Gastrocnemius medialis (tissue), 4 donors: Measurements from ENCODE around the gene CALML4.

ENCODE experiments used
- POLR2A ChIP-seq, 2 donors: fragments of 450-650 bp; IDR thresholded peaks; one replicate each; pipeline ENCODE4 v1.6.1; 2017; ENCODE audit warnings: antibody characterized with exemption in 2 of 2, mild to moderate bottlenecking in 2 of 2, moderate library complexity in 2 of 2
- TF ChIP-seq, protein P1 (sequence below), 5 experiments: fragments of 450-650 bp in 3 of 5; fragments of 200-600 bp in 2 of 5; sonication (generic) in 2 of 5; IDR thresholded peaks in 4 of 5; conservative IDR thresholded peaks in 1 of 5; 1 replicate in 4 of 5; 2 replicates in 1 of 5; pipeline ENCODE4 v1.5.1; 2016 to 2019; ENCODE audit warnings: antibody characterized with exemption in 5 of 5, mild to moderate bottlenecking in 3 of 5, moderate library complexity in 3 of 5

GRCh38 chr15:68183616-68184315, 21.4 kb downstream of the CALML4 start:
- TF ChIP-seq, protein P1, sequence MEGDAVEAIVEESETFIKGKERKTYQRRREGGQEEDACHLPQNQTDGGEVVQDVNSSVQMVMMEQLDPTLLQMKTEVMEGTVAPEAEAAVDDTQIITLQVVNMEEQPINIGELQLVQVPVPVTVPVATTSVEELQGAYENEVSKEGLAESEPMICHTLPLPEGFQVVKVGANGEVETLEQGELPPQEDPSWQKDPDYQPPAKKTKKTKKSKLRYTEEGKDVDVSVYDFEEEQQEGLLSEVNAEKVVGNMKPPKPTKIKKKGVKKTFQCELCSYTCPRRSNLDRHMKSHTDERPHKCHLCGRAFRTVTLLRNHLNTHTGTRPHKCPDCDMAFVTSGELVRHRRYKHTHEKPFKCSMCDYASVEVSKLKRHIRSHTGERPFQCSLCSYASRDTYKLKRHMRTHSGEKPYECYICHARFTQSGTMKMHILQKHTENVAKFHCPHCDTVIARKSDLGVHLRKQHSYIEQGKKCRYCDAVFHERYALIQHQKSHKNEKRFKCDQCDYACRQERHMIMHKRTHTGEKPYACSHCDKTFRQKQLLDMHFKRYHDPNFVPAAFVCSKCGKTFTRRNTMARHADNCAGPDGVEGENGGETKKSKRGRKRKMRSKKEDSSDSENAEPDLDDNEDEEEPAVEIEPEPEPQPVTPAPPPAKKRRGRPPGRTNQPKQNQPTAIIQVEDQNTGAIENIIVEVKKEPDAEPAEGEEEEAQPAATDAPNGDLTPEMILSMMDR (IDR thresholded peaks at IDR 0.05 in 4 of 5, conservative IDR thresholded peaks at IDR 0.05 in 1 of 5), result no peak
- TF ChIP-seq POLR2A (IDR thresholded peaks at IDR 0.05), result no peak
